ENCODE measurements around the gene AHI1. TPM values are rescaled to one million over a fixed set of nuclear protein-coding genes. Genes with fewer than 3 reads are reported as not detected.
"Not testable (repeated sequence)": the region's sequence is repeated elsewhere in the genome, so short reads cannot be mapped to it uniquely, and the experiment has no call there.

AHI1 gene
- total RNA-seq, 1 experiment from 2014 or later: 11.3 TPM

DNA sequence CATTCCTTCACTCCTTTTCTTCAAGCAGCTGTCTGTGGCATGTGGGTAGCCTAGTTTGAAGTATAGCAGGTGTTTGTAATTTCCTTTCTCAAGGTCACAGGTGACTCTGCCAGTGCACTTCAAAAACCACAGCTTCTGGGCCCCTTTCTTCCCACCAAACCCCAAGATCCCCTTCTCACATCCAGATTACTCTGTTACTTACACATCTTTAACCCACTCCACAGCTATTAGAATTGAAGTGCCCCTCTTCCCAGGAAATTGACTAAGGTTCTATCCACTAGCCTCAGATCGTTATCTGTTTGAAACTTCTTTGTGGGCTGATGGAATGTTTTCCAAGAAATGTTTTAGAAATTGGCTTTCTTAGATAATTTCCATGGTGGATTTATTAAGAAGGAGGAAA is 150.8 kb downstream of the AHI1 start:
- no peak for DNase-seq
- H3K4me3 Mint-ChIP-seq (ENCODE audit: unreplicated experiment): no peak overlapping the region
- Histone ChIP-seq H3K36me3 (ENCODE audit: control insufficient read depth, insufficient read depth, low read length) (no peaks in the 10 kb centered on the region), H3K4me1 (no peaks in the 10 kb centered on the region), H3K27me3 (replicated peaks; ENCODE audit: control insufficient read depth, insufficient read depth, low read length) (no peaks in the 10 kb centered on the region), H3K9me3 (no peaks in the 10 kb centered on the region), H3K4me3 (ENCODE audit: low read depth, low read length) (no peak overlapping the region)
- H3K4me1 Mint-ChIP-seq (ENCODE audit: low read depth, unreplicated experiment): no peaks in the 10 kb centered on the region
- POLR2A ChIA-PET: no interaction called here
- CTCF ChIA-PET: interaction anchor here (0.6 kb wide), 1 partner anchor 93 kb away, joined by 3 read pairs; no protein-coding TSS in a partner anchor
- H3K9me3 Mint-ChIP-seq (ENCODE audit: unreplicated experiment): no peaks in the 10 kb centered on the region
- no peaks in the 10 kb centered on the region for H3K27me3 Mint-ChIP-seq (ENCODE audit: insufficient read depth, unreplicated experiment)
- TF ChIP-seq, protein P1, sequence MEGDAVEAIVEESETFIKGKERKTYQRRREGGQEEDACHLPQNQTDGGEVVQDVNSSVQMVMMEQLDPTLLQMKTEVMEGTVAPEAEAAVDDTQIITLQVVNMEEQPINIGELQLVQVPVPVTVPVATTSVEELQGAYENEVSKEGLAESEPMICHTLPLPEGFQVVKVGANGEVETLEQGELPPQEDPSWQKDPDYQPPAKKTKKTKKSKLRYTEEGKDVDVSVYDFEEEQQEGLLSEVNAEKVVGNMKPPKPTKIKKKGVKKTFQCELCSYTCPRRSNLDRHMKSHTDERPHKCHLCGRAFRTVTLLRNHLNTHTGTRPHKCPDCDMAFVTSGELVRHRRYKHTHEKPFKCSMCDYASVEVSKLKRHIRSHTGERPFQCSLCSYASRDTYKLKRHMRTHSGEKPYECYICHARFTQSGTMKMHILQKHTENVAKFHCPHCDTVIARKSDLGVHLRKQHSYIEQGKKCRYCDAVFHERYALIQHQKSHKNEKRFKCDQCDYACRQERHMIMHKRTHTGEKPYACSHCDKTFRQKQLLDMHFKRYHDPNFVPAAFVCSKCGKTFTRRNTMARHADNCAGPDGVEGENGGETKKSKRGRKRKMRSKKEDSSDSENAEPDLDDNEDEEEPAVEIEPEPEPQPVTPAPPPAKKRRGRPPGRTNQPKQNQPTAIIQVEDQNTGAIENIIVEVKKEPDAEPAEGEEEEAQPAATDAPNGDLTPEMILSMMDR (IDR thresholded peaks at IDR 0.05; ENCODE audit: insufficient read depth in 1 of 2, low read depth in 1 of 2, low read length in 1 of 2, severe bottlenecking in 1 of 2, unreplicated experiment in 1 of 2): no peak
- no peak overlapping the region for H3K27ac Mint-ChIP-seq (ENCODE audit: unreplicated experiment)
- BruUV-seq (replicated peaks): no TSS peak
- H3K36me3 Mint-ChIP-seq (ENCODE audit: insufficient read depth, unreplicated experiment): no peaks in the 10 kb centered on the region
- intact Hi-C loops (cut with micrococcal nuclease; ENCODE audit: unreplicated experiment): no loop called here

DNA sequence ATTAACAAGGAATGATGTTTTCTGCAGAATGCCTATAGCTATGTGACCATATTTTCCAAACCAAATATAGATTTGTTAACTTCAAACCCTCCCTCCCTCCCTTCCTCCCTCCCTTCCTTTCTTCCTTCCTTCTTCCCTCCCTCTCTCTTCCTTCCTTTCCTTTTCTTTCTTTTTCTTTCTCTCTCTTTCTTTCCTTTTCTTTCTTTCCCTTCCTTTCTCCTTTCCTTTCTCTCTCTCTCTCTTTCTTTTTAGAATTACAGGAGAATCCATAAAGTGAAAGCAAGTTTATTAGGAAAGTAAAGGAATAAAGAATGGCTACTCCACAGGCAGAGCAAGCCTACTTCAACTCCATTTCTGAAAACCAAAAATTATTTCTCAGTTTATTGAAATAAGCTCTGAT is 153.0 kb downstream of the AHI1 start:
- BruUV-seq (replicated peaks): no TSS peak
- H3K27me3 ChIP-seq (replicated peaks; ENCODE audit: control insufficient read depth, insufficient read depth, low read length): no peaks in the 10 kb centered on the region
- H3K4me1 ChIP-seq: no peaks in the 10 kb centered on the region
- DNase-seq: no peak
- H3K9me3 Mint-ChIP-seq (ENCODE audit: unreplicated experiment): no peaks in the 10 kb centered on the region
- no peak overlapping the region for H3K4me3 ChIP-seq (ENCODE audit: low read depth, low read length)
- H3K36me3 Mint-ChIP-seq (ENCODE audit: insufficient read depth, unreplicated experiment): no peaks in the 10 kb centered on the region
- intact Hi-C loops (cut with micrococcal nuclease; ENCODE audit: unreplicated experiment): no loop called here
- TF ChIP-seq, protein P1 (IDR thresholded peaks at IDR 0.05; ENCODE audit: insufficient read depth in 1 of 2, low read depth in 1 of 2, low read length in 1 of 2, severe bottlenecking in 1 of 2, unreplicated experiment in 1 of 2): no peak
- no peak overlapping the region for H3K27ac Mint-ChIP-seq (ENCODE audit: unreplicated experiment)
- H3K4me1 Mint-ChIP-seq (ENCODE audit: low read depth, unreplicated experiment): no peaks in the 10 kb centered on the region
- no peaks in the 10 kb centered on the region for H3K36me3 ChIP-seq (ENCODE audit: control insufficient read depth, insufficient read depth, low read length)
- H3K9me3 ChIP-seq: no peaks in the 10 kb centered on the region
- no peaks in the 10 kb centered on the region for H3K27me3 Mint-ChIP-seq (ENCODE audit: insufficient read depth, unreplicated experiment)
- ChIA-PET POLR2A (no interaction called here), CTCF (no interaction called here)
- H3K4me3 Mint-ChIP-seq (ENCODE audit: unreplicated experiment): no peak overlapping the region

DNA sequence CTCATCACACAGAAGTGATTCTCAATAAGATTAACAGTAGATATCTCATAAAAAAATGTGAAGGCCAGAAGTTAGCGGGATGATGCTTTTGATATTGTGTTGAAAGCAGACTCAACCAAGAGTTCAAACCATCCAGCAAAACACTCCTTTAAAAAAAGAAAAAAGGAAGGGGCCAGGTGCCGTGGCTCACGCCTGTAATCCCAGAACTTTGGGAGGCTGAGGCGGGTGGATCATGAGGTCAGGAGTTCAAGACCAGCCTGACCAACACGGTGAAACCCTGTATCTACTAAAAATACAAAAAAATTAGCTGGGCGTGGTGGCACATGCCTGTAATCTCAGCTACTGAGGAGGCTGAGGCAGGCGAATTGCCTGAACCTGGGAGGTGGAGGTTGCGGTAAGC is 157.6 kb downstream of the AHI1 start:
- H3K36me3 ChIP-seq (ENCODE audit: control insufficient read depth, insufficient read depth, low read length); intact Hi-C loops (cut with micrococcal nuclease; ENCODE audit: unreplicated experiment); H3K27me3 ChIP-seq (replicated peaks; ENCODE audit: control insufficient read depth, insufficient read depth, low read length); H3K4me3 Mint-ChIP-seq (ENCODE audit: unreplicated experiment); DNase-seq; H3K27me3 Mint-ChIP-seq (ENCODE audit: insufficient read depth, unreplicated experiment); H3K36me3 Mint-ChIP-seq (ENCODE audit: insufficient read depth, unreplicated experiment); H3K4me3 ChIP-seq (ENCODE audit: low read depth, low read length); H3K4me1 ChIP-seq; H3K9me3 ChIP-seq; H3K27ac Mint-ChIP-seq (ENCODE audit: unreplicated experiment); POLR2A ChIA-PET; CTCF ChIA-PET; BruUV-seq (replicated peaks); H3K4me1 Mint-ChIP-seq (ENCODE audit: low read depth, unreplicated experiment); H3K9me3 Mint-ChIP-seq (ENCODE audit: unreplicated experiment): not testable (repeated sequence)

DNA sequence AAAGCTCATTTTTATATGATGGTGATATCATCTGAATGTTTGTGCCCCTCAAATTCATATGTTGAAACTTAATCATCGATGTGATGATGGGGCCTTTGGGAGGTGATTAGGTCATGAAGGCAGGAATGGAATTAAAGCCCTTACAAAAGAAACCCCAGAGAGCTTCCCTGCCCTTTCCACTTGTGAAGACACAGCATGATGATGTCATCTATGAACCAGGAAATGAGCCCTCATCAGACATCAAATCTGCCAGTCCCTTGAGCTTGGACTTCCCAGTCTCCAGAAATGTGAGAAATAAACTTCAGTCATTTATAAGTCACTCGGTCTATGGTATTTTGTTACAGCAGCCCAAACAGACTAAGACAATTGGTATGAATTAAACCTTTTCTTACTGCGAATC is 163.4 kb downstream of the AHI1 start:
- Histone ChIP-seq H3K4me1 (no peaks in the 10 kb centered on the region), H3K36me3 (ENCODE audit: control insufficient read depth, insufficient read depth, low read length) (no peaks in the 10 kb centered on the region), H3K4me3 (ENCODE audit: low read depth, low read length) (no peak overlapping the region), H3K27me3 (replicated peaks; ENCODE audit: control insufficient read depth, insufficient read depth, low read length) (no peaks in the 10 kb centered on the region), H3K9me3 (no peaks in the 10 kb centered on the region)
- no peaks in the 10 kb centered on the region for H3K36me3 Mint-ChIP-seq (ENCODE audit: insufficient read depth, unreplicated experiment)
- CTCF ChIA-PET: interaction anchor here (0.6 kb wide), 1 partner anchor 175 kb away, joined by 3 read pairs; no protein-coding TSS in a partner anchor
- POLR2A ChIA-PET: no interaction called here
- TF ChIP-seq, protein P1 (IDR thresholded peaks at IDR 0.05; ENCODE audit: insufficient read depth in 1 of 2, low read depth in 1 of 2, low read length in 1 of 2, severe bottlenecking in 1 of 2, unreplicated experiment in 1 of 2): no peak
- H3K27ac Mint-ChIP-seq (ENCODE audit: unreplicated experiment): no peak overlapping the region
- no peaks in the 10 kb centered on the region for H3K27me3 Mint-ChIP-seq (ENCODE audit: insufficient read depth, unreplicated experiment)
- DNase-seq: no peak
- no peaks in the 10 kb centered on the region for H3K9me3 Mint-ChIP-seq (ENCODE audit: unreplicated experiment)
- no TSS peak for BruUV-seq (replicated peaks)
- H3K4me1 Mint-ChIP-seq (ENCODE audit: low read depth, unreplicated experiment): no peaks in the 10 kb centered on the region
- intact Hi-C loops (cut with micrococcal nuclease; ENCODE audit: unreplicated experiment): no loop called here
- H3K4me3 Mint-ChIP-seq (ENCODE audit: unreplicated experiment): no peak overlapping the region

Measured in Caco-2 (cell line).